Stomach (tissue), 9 donors: ENCODE results near the gene SOX5. TPM values are rescaled to one million over a fixed set of nuclear protein-coding genes. Genes with fewer than 3 reads are reported as not detected.

Experiments
- DNase-seq, 2 donors: peaks; one replicate each; pipeline versions ENCODE4 v3.0.0 to v3.0.0-alpha.2; 2013 to 2019
- H3K27ac ChIP-seq, 5 donors: fragments of 200-600 bp in 4 of 5; sonication (generic) in 4 of 5; one replicate each; pipeline ENCODE4 v1.5.1; 2013 to 2019; ENCODE audit warnings: mild to moderate bottlenecking in 1 of 5, moderate library complexity in 1 of 5
- H3K27me3 ChIP-seq, 3 donors: fragments of 200-600 bp; sonication (generic); one replicate each; pipeline ENCODE4 v1.5.1; 2017 to 2019; ENCODE audit warnings: mixed run types in 1 of 3
- H3K36me3 ChIP-seq, 4 donors: fragments of 200-600 bp; sonication (generic); 1 replicate in 3 of 4; 2 replicates in 1 of 4; pipeline ENCODE4 v1.5.1; 2016 to 2019
- H3K4me1 ChIP-seq, 4 donors: fragments of 200-600 bp; sonication (generic); one replicate each; pipeline ENCODE4 v1.5.1; 2016 to 2019
- H3K4me3 ChIP-seq, 4 donors: fragments of 200-600 bp; sonication (generic) in 3 of 4; one replicate each; pipeline ENCODE4 v1.5.1; 2016 to 2019; ENCODE audit warnings: mild to moderate bottlenecking in 1 of 4
- H3K9me3 ChIP-seq, 4 donors: fragments of 200-600 bp; sonication (generic); one replicate each; pipeline ENCODE4 v1.5.1; 2016 to 2019
- CTCF ChIP-seq, 7 experiments: fragments of 450-650 bp in 4 of 7; fragments of 200-600 bp in 3 of 7; sonication (generic) in 3 of 7; IDR thresholded peaks; one replicate each; pipeline ENCODE4 v1.5.1; 2016 to 2019; ENCODE audit warnings: antibody characterized with exemption in 7 of 7, control low read depth in 2 of 7, mild to moderate bottlenecking in 1 of 7
- EP300 ChIP-seq: sonication (generic); formaldehyde crosslinking; IDR thresholded peaks from one replicate; pipeline ENCODE4 v1.6.1; 2017; ENCODE audit warnings: antibody characterized with exemption
- POLR2A ChIP-seq, 4 donors: fragments of 450-650 bp; IDR thresholded peaks; one replicate each; pipeline ENCODE4 v1.6.1; 2016; ENCODE audit warnings: antibody characterized with exemption in 4 of 4, control low read depth in 2 of 4, mild to moderate bottlenecking in 1 of 4, moderate library complexity in 1 of 4
- POLR2AphosphoS5 ChIP-seq, 3 donors: sonication (generic); formaldehyde crosslinking; IDR thresholded peaks; one replicate each; pipeline ENCODE4 v1.6.1; 2016; ENCODE audit warnings: antibody characterized with exemption in 3 of 3
- WGBS, 5 donors: extraction: QIAGEN DNeasy Blood & Tissue Kit in 3 of 5; methylation state at CpG; one replicate each; pipeline versions ENCODE4 v1.1.5 to v1.1.7; 2013 to 2018; 5-methylcytosine and 5-hydroxymethylcytosine counted together
- intact Hi-C: fragments of 100-400 bp; cut with DNase I; formaldehyde crosslinking; loops from one replicate; pipeline ENCODE4 v1.15.1; 2023; ENCODE audit warnings: low total_unique reads
- polyA plus RNA-seq, 3 donors: library from polyadenylated mRNA; stranded (reverse); fragments of 200-250 nt; gene quantifications; one replicate each; pipeline ENCODE4 v1.2.3, GENCODE V29; 2013
- total RNA-seq, 5 donors: library from RNA; depleted of rRNA; stranded (reverse); fragments of >200 nt; gene quantifications; one replicate each; pipeline versions ENCODE4 v1.1.0 to v1.2.3, GENCODE V29; 2014 to 2016
- donor health status: healthy with polysubstance abuse.
- donor health status: Bipolar disorder and iron deficiency.
- donor health status: healthy.

The SOX5 gene
- total and polyA plus RNA-seq, 8 donors: 0.85 to 57.2 (median 4.6) TPM

GRCh38 chr12:23566133-23566532, 383.3 kb downstream of the SOX5 start:
- peaks cover 0 to 3% (median 0%) of the 10 kb centered on the region in 4 donors for H3K36me3 ChIP-seq
- DNase-seq: no peak
- TF ChIP-seq POLR2AphosphoS5 (IDR thresholded peaks at IDR 0.05) (no peak), CTCF (IDR thresholded peaks at IDR 0.05) (no peak)
- no peak overlapping the region for H3K4me3 ChIP-seq
- 43 to 48% (median 47%) methylated on average over 2 of the region's 2 CpGs for WGBS, 5 donors
- no peaks in the 10 kb centered on the region for H3K27me3 ChIP-seq
- no peaks in the 10 kb centered on the region for H3K4me1 ChIP-seq
- no peaks in the 10 kb centered on the region for H3K9me3 ChIP-seq
- intact Hi-C loops: no loop called here
- H3K27ac ChIP-seq: no peak overlapping the region

- no peaks in the 10 kb centered on the region for H3K27me3 ChIP-seq
- no peaks in the 10 kb centered on the region for H3K9me3 ChIP-seq
- intact Hi-C loops: no loop called here
- peak in 1 of 2 donors; percentile 17 for DNase-seq
- WGBS, 5 donors: 65 to 79% (median 66%) methylated on average over 8 of the region's 8 CpGs
- no peak overlapping the region for H3K4me3 ChIP-seq
- no peak for TF ChIP-seq POLR2A (IDR thresholded peaks at IDR 0.05)
- no peak for TF ChIP-seq CTCF (IDR thresholded peaks at IDR 0.05)
- TF ChIP-seq POLR2AphosphoS5 (IDR thresholded peaks at IDR 0.05): no peak
- TF ChIP-seq EP300: no peak
- no peak overlapping the region for H3K27ac ChIP-seq
- peaks cover 0 to 3% (median 0%) of the 10 kb centered on the region in 4 donors for H3K36me3 ChIP-seq
- H3K4me1 ChIP-seq: no peaks in the 10 kb centered on the region
Observed at GRCh38 chr12:23564451-23565152, 384.9 kb downstream of the SOX5 start.

- no peak overlapping the region for H3K27ac ChIP-seq
- no peaks in the 10 kb centered on the region for H3K4me1 ChIP-seq
- H3K27me3 ChIP-seq: no peaks in the 10 kb centered on the region
- no peak overlapping the region for H3K4me3 ChIP-seq
- intact Hi-C loops: no loop called here
- H3K9me3 ChIP-seq: no peaks in the 10 kb centered on the region
- WGBS, 5 donors: 83 to 91% (median 89%) methylated on average over 12 of the region's 12 CpGs
- DNase-seq: no peak
- no peaks in the 10 kb centered on the region for H3K36me3 ChIP-seq
- no peak for TF ChIP-seq POLR2A (IDR thresholded peaks at IDR 0.05)
- no peak for TF ChIP-seq POLR2AphosphoS5 (IDR thresholded peaks at IDR 0.05)
- no peak for TF ChIP-seq CTCF (IDR thresholded peaks at IDR 0.05)
- TF ChIP-seq EP300: no peak
Observed at GRCh38 chr12:23561364-23562345, 387.8 kb downstream of the SOX5 start.

- TF ChIP-seq POLR2AphosphoS5 (IDR thresholded peaks at IDR 0.05) (no peak), POLR2A (IDR thresholded peaks at IDR 0.05) (no peak), EP300 (no peak), CTCF (IDR thresholded peaks at IDR 0.05) (no peak)
Observed at GRCh38 chr12:23560611-23561010, 388.9 kb downstream of the SOX5 start.

More at GRCh38 chr12:23560611-23561010, 388.9 kb downstream of the SOX5 start:
- intact Hi-C loops: no loop called here
- Histone ChIP-seq H3K9me3 (no peaks in the 10 kb centered on the region), H3K36me3 (no peaks in the 10 kb centered on the region), H3K27me3 (no peaks in the 10 kb centered on the region), H3K27ac (no peak overlapping the region), H3K4me3 (no peak overlapping the region), H3K4me1 (no peaks in the 10 kb centered on the region)
- no peak for DNase-seq
- WGBS, 5 donors: 80 to 92% (median 85%) methylated on average over 2 of the region's 2 CpGs
